HepG2 (cell line): Measurements from ENCODE around the gene ADAR. TPM values are rescaled to one million over a fixed set of nuclear protein-coding genes. Genes with fewer than 3 reads are reported as not detected.

ENCODE experiments used
- ATAC-seq: fragments of 200-7000 bp; cut with Tn5 transposase; 3 replicates; pipeline ENCODE4 v1.9.1; 2020; ENCODE audit warnings: mild to moderate bottlenecking, moderate library complexity
- BruUV-seq: library from RNA; stranded (reverse); fragments of 400-500 nt; replicated peaks from 2 replicates; lab custom pipeline; 2021; lab: Mats Ljungman, UMichigan
- CTCF ChIA-PET: fragments of 300-600 bp; formaldehyde crosslinking; extraction: SDS; loops from one replicate; lab custom pipeline; 2021; ENCODE audit warnings: low total read pairs, inconsistent platforms, low intra/inter-chr PET ratio; lab: Yijun Ruan, JAX
- POLR2A ChIA-PET: fragments of 350-600 bp; sonication (Branson Sonifier 250); formaldehyde crosslinking; loops from one replicate; lab custom pipeline; 2020; ENCODE audit warnings: antibody characterized with exemption, inconsistent platforms; lab: Yijun Ruan, JAX
- DNase-seq: peaks from one replicate; pipeline ENCODE4 v3.0.0-alpha.2; 2015; ENCODE audit warnings: low spot score
- FAIRE-seq: peaks from 3 replicates; lab custom pipeline; 2011; peaks lifted over from hg19 to GRCh38; lab: Jason Lieb, UNC
- H2AFZ ChIP-seq: one replicate; pipeline ENCODE4 v1.6.1; 2011; ENCODE audit warnings: low read length, inconsistent platforms
- H3K27ac ChIP-seq: fragments of 300-600 bp; 3 replicates; pipeline ENCODE4 v1.8.0; 2011; ENCODE audit warnings: mixed run types, mild to moderate bottlenecking, mixed read lengths, low read length, inconsistent platforms; ENCODE audit not compliant: insufficient read depth; ENCODE audit errors: extremely low read length
- H3K27me3 ChIP-seq, 2 experiments: fragments of 200-600 bp in 1 of 2; 2 replicates in 1 of 2; 3 replicates in 1 of 2; pipeline versions ENCODE4 v1.6.0 to v1.8.0; 2011; ENCODE audit warnings: low read length in 2 of 2, mild to moderate bottlenecking in 2 of 2, moderate library complexity in 2 of 2, inconsistent platforms in 1 of 2; ENCODE audit not compliant: insufficient read depth in 2 of 2, control insufficient read depth in 1 of 2
- H3K36me3 ChIP-seq, 2 experiments: fragments of 200-600 bp in 1 of 2; replicated peaks in 1 of 2; 2 replicates in 1 of 2; 3 replicates in 1 of 2; pipeline versions ENCODE4 v1.5.1 to v1.8.0; 2011; ENCODE audit warnings: low read length in 2 of 2, inconsistent platforms in 1 of 2; ENCODE audit not compliant: insufficient read depth in 2 of 2, control insufficient read depth in 1 of 2
- H3K4me1 ChIP-seq: 2 replicates; pipeline ENCODE4 v1.5.1; 2012; ENCODE audit warnings: low read length, inconsistent platforms; ENCODE audit not compliant: insufficient read depth
- H3K4me2 ChIP-seq: 2 replicates; pipeline ENCODE4 v1.6.0; 2011; ENCODE audit warnings: low read depth, low read length, inconsistent platforms
- H3K4me3 ChIP-seq, 3 experiments: fragments of 200-600 bp in 1 of 3; sonication (generic), shearing (Covaris generic) in 1 of 3; replicated peaks in 1 of 3; 2 replicates each; pipeline ENCODE4 v1.5.1; 2011 to 2016; ENCODE audit warnings: low read length in 3 of 3, inconsistent platforms in 2 of 3, low read depth in 2 of 3, mild to moderate bottlenecking in 2 of 3, control low read depth in 1 of 3, mixed read lengths in 1 of 3; ENCODE audit not compliant: insufficient read depth in 1 of 3
- H3K79me2 ChIP-seq: one replicate; pipeline ENCODE4 v1.6.1; 2011; ENCODE audit warnings: low read length, inconsistent platforms; ENCODE audit not compliant: insufficient read depth
- H3K9ac ChIP-seq: 2 replicates; pipeline ENCODE4 v1.6.0; 2011; ENCODE audit warnings: mild to moderate bottlenecking, low read depth, low read length, inconsistent platforms; ENCODE audit not compliant: insufficient read depth
- H3K9me3 ChIP-seq: 2 replicates; pipeline ENCODE4 v1.5.1; 2012; ENCODE audit warnings: mild to moderate bottlenecking, low read length
- H4K20me1 ChIP-seq: 2 replicates; pipeline ENCODE4 v1.6.0; 2011; ENCODE audit warnings: inconsistent platforms, mild to moderate bottlenecking, low read length, moderate library complexity; ENCODE audit not compliant: insufficient read depth
- SETDB1 ChIP-seq: sonication (generic); formaldehyde crosslinking; IDR thresholded peaks from 2 replicates; pipeline ENCODE4 v1.5.1; 2020; ENCODE audit warnings: missing genetic modification reagents, mild to moderate bottlenecking, borderline replicate concordance
- TBP ChIP-seq: sonication (generic); formaldehyde crosslinking; IDR thresholded peaks from 2 replicates; pipeline ENCODE4 v1.5.0; 2020; ENCODE audit warnings: missing genetic modification reagents
- THAP11 ChIP-seq: IDR thresholded peaks from 2 replicates; pipeline ENCODE4 v1.6.1; 2016; ENCODE audit warnings: missing biosample characterization, missing genetic modification reagents
- ZNF670 ChIP-seq: sonication (generic); formaldehyde crosslinking; IDR thresholded peaks from 2 replicates; pipeline ENCODE4 v1.8.0; 2022; ENCODE audit warnings: mild to moderate bottlenecking, missing genetic modification reagents, borderline replicate concordance
- WGBS: methylation state at CpG from one replicate; pipeline ENCODE4 v1.1.6; 2017; ENCODE audit warnings: low lambda C conversion rate; 5-methylcytosine and 5-hydroxymethylcytosine counted together
- in situ Hi-C: cut with HindIII; loops from 2 replicates; pipeline ENCODE4 v1.10.0; 2017; ENCODE audit warnings: low pct_unique_long_range_greater_than_20kb; ENCODE audit not compliant: extremely low pct_ligation_motif_present
- intact Hi-C: fragments of 100-400 bp; cut with micrococcal nuclease; formaldehyde crosslinking; loops from one replicate; pipeline ENCODE4 v1.10.0; 2022; ENCODE audit not compliant: unreplicated experiment
- polyA plus RNA-seq, 8 experiments: library from polyadenylated mRNA; depleted of rRNA in 3 of 8; stranded (reverse) in 7 of 8; unstranded in 1 of 8; fragments of >200 nt; fragmentation: Illumina TruSeq in 4 of 8; extraction: Trizol in 4 of 8; gene quantifications; 2 replicates each; pipeline versions ENCODE4 v1.2.1 to v1.2.3, GENCODE V29; 2011 to 2016; ENCODE audit warnings: low read depth in 4 of 8, missing spikeins in 1 of 8, mixed read lengths in 1 of 8; ENCODE audit not compliant: insufficient read depth in 1 of 8
- total RNA-seq, 5 experiments: library from RNA; depleted of rRNA; stranded (reverse); fragments of >200 nt; fragmentation: Illumina TruSeq; extraction: Trizol; gene quantifications; 2 replicates each; pipeline ENCODE4 v1.2.3, GENCODE V29; 2016; ENCODE audit warnings: low read depth in 1 of 5
- TF ChIP-seq, protein P1 (sequence below): sonication (generic); formaldehyde crosslinking; IDR thresholded peaks from 2 replicates; pipeline ENCODE4 v1.8.1; 2023; ENCODE audit warnings: missing genetic modification reagents, mild to moderate bottlenecking, borderline replicate concordance
- TF ChIP-seq, protein P2 (sequence below): sonication (generic); formaldehyde crosslinking; IDR thresholded peaks from 2 replicates; pipeline ENCODE4 v1.5.0; 2020; ENCODE audit warnings: missing genetic modification reagents

Gene ADAR
- total and polyA plus RNA-seq, 2 of the 13 experiments (the other 11 are each of a cell fraction or from before 2014, with no cell fraction given) = 70.8 to 86.2 TPM

DNA sequence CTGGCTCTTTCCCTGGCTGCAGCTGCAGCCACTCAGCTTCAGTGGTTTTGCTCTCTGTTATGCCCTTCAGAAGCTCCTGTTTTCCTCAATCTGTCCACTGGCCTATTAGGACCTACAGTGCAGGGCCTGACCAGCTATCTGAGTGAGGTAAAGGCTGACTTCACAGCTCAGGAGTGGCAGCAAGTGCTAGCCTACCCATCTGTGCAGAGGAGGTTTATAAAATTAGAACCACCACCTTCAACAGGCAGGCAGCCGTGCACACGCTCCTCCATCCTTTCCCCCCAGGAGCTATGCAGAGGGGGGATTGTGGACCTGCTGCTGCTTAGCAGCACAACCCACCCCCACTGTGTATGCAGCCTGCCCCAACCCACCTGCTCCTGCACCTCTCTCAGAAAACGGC is 8.3 kb downstream of the ADAR start (continued):
- TF ChIP-seq TBP (CRISPR knock-in tag) (no peak), THAP11 (CRISPR knock-in tag) (no peak), ZNF670 (CRISPR knock-in tag) (no peak)
- TF ChIP-seq, protein P1, sequence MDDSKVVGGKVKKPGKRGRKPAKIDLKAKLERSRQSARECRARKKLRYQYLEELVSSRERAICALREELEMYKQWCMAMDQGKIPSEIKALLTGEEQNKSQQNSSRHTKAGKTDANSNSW (CRISPR knock-in tag) = no peak
- TF ChIP-seq, protein P2, sequence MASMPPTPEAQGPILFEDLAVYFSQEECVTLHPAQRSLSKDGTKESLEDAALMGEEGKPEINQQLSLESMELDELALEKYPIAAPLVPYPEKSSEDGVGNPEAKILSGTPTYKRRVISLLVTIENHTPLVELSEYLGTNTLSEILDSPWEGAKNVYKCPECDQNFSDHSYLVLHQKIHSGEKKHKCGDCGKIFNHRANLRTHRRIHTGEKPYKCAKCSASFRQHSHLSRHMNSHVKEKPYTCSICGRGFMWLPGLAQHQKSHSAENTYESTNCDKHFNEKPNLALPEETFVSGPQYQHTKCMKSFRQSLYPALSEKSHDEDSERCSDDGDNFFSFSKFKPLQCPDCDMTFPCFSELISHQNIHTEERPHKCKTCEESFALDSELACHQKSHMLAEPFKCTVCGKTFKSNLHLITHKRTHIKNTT = no peak

- WGBS = 95% methylated on average over 3 of the region's 3 CpGs
- Histone ChIP-seq H3K79me2 (peaks cover 42% of the 10 kb centered on the region), H4K20me1 (peaks cover 21% of the 10 kb centered on the region), H2AFZ (no peak overlapping the region), H3K4me3 (no peak overlapping the region), H3K4me1 (0 out of 2 replicates have a peak, but pooled peaks cover under 1% of the 10 kb centered on the region), H3K27ac (no peak overlapping the region), H3K4me2 (no peak overlapping the region), H3K9me3 (no peaks in the 10 kb centered on the region), H3K27me3 (no peaks in the 10 kb centered on the region), H3K9ac (no peak overlapping the region), H3K36me3 (peaks cover 36 to 83% of the 10 kb centered on the region in 2 experiments)
- no peak for TF ChIP-seq SETDB1 (CRISPR knock-in tag)
- BruUV-seq = TSS peak; percentile 2
- POLR2A ChIA-PET = no interaction called here
- DNase-seq (no peak), ATAC-seq (no peak), FAIRE-seq (no peak)
- intact Hi-C loops (no loop called here), in situ Hi-C loops (no loop called here)
- CTCF ChIA-PET = no interaction called here
These were observed 8.9 kb downstream of the ADAR start for GRCh38 chr1:154598871-154599635.
